GM12873 (cell line): ENCODE results near the gene COL4A4.

Experiments used
- CTCF ChIP-seq: IDR thresholded peaks from 2 replicates; pipeline ENCODE4 v1.5.1; 2012; ENCODE audit warnings: low read depth, mild to moderate bottlenecking, moderate library complexity, low read length, control low read depth; ENCODE audit not compliant: insufficient read depth; ENCODE audit errors: missing control alignments

COL4A4 gene

GRCh38 chr2:227194219-227194618 is 30.2 kb upstream of the COL4A4 start:
- TF ChIP-seq CTCF = no peak

- no peak for TF ChIP-seq CTCF
Measured at GRCh38 chr2:227192491-227192890, 28.5 kb upstream of the COL4A4 start.

- TF ChIP-seq CTCF = no peak
Measured at GRCh38 chr2:227191367-227191766, 27.4 kb upstream of the COL4A4 start.

- no peak for TF ChIP-seq CTCF
Measured at GRCh38 chr2:227188292-227188691, 24.3 kb upstream of the COL4A4 start.

GRCh38 chr2:227186751-227187150 is 22.7 kb upstream of the COL4A4 start:
- TF ChIP-seq CTCF = no peak

- no peak for TF ChIP-seq CTCF
Measured at GRCh38 chr2:227185615-227186232, 21.7 kb upstream of the COL4A4 start.

- TF ChIP-seq CTCF = no peak
Measured at GRCh38 chr2:227183657-227184367, 19.8 kb upstream of the COL4A4 start.
